Stimulated activated CD8-positive, alpha-beta memory T cell treated with anti-CD3 and anti-CD28 coated beads, Interleukin-4, amount 100 ng/mL, for 48 hours (primary cell): Measurements from ENCODE around the gene GGT1.
"Not testable (repeated sequence)": the region's sequence is repeated elsewhere in the genome, so short reads cannot be mapped to it uniquely, and the experiment has no call there.

Experiments used
- DNase-seq: peaks from one replicate; pipeline ENCODE4 v3.0.0-alpha.2; 2020

Gene GGT1

GRCh38 chr22:24599958-24600715 is 2.9 kb upstream of the GGT1 start:
- not testable (repeated sequence) for DNase-seq

- no peak for DNase-seq
Measured at GRCh38 chr22:24601217-24602104, 1.5 kb upstream of the GGT1 start.

- not testable (repeated sequence) for DNase-seq
Measured at GRCh38 chr22:24602105-24602749, 766 bp upstream of the GGT1 start.

- DNase-seq = peak; percentile 48
Measured at GRCh38 chr22:24603770-24604629, 1.0 kb downstream of the GGT1 start.

GRCh38 chr22:24606340-24606739 is 3.3 kb downstream of the GGT1 start:
- not testable (repeated sequence) for DNase-seq

GRCh38 chr22:24607429-24607983 is 4.5 kb downstream of the GGT1 start:
- peak; percentile 74 for DNase-seq

GRCh38 chr22:24608327-24608726 is 5.3 kb downstream of the GGT1 start:
- not testable (repeated sequence) for DNase-seq

- DNase-seq = not testable (repeated sequence)
Measured at GRCh38 chr22:24609888-24610287, 6.9 kb downstream of the GGT1 start.

GRCh38 chr22:24614794-24615193 is 11.8 kb downstream of the GGT1 start:
- DNase-seq = not testable (repeated sequence)

- not testable (repeated sequence) for DNase-seq
Measured at GRCh38 chr22:24621244-24621643, 18.3 kb downstream of the GGT1 start.

- not testable (repeated sequence) for DNase-seq
Measured at GRCh38 chr22:24622596-24622995, 19.6 kb downstream of the GGT1 start.

- DNase-seq = not testable (repeated sequence)
Measured at GRCh38 chr22:24627911-24628310, 24.9 kb downstream of the GGT1 start.

GRCh38 chr22:24629069-24629468 is 26.1 kb downstream of the GGT1 start:
- peak; percentile 50 for DNase-seq

GRCh38 chr22:24630812-24631427 is 27.9 kb downstream of the GGT1 start:
- not testable (repeated sequence) for DNase-seq

GRCh38 chr22:24631430-24632122 is 28.6 kb downstream of the GGT1 start:
- not testable (repeated sequence) for DNase-seq

GRCh38 chr22:24632642-24633041 is 29.6 kb downstream of the GGT1 start:
- DNase-seq = not testable (repeated sequence)

GRCh38 chr22:24633231-24634023 is 30.4 kb downstream of the GGT1 start:
- not testable (repeated sequence) for DNase-seq

- peak; percentile 27 for DNase-seq
Measured at GRCh38 chr22:24634776-24635389, 31.9 kb downstream of the GGT1 start.

- not testable (repeated sequence) for DNase-seq
Measured at GRCh38 chr22:24636513-24636912, 33.5 kb downstream of the GGT1 start.
